ENCODE measurements around the gene CXCL13.
"Not testable (repeated sequence)": the region's sequence is repeated elsewhere in the genome, so short reads cannot be mapped to it uniquely, and the experiment has no call there.

The CXCL13 gene

GRCh38 chr4:77605210-77605902 is at the start of gene CXCL13:
CXCL13 (plus strand) TSS chr4:77605820; CDS start chr4:77605866, 46 bp downstream.
- TF ChIP-seq CTCF (IDR thresholded peaks at IDR 0.05; ENCODE audit: low read depth, low read length, missing control alignments): no peak
- no peak within 1 kb of the TSS for H3K4me3 ChIP-seq (ENCODE audit: low read depth, low read length)
- no peak for DNase-seq (ENCODE audit: low read depth)

GRCh38 chr4:77560170-77560569 is 45.5 kb upstream of the CXCL13 start:
- no peak overlapping the region for H3K4me3 ChIP-seq (ENCODE audit: low read depth, low read length)
- DNase-seq (ENCODE audit: low read depth): no peak
- no peak for TF ChIP-seq CTCF (IDR thresholded peaks at IDR 0.05; ENCODE audit: low read depth, low read length, missing control alignments)

GRCh38 chr4:77561720-77562119 is 43.9 kb upstream of the CXCL13 start:
- not testable (repeated sequence) for H3K4me3 ChIP-seq (ENCODE audit: low read depth, low read length); DNase-seq (ENCODE audit: low read depth)

- H3K4me3 ChIP-seq (ENCODE audit: low read depth, low read length): no peak overlapping the region
- no peak for DNase-seq (ENCODE audit: low read depth)
- TF ChIP-seq CTCF (IDR thresholded peaks at IDR 0.05; ENCODE audit: low read depth, low read length, missing control alignments): no peak
Measured at GRCh38 chr4:77564231-77564630, 41.4 kb upstream of the CXCL13 start.

GRCh38 chr4:77566148-77566547 is 39.5 kb upstream of the CXCL13 start:
- H3K4me3 ChIP-seq (ENCODE audit: low read depth, low read length): no peak overlapping the region
- no peak for DNase-seq (ENCODE audit: low read depth)
- TF ChIP-seq CTCF (IDR thresholded peaks at IDR 0.05; ENCODE audit: low read depth, low read length, missing control alignments): no peak

GRCh38 chr4:77567549-77567948 is 38.1 kb upstream of the CXCL13 start:
- no peak for TF ChIP-seq CTCF (IDR thresholded peaks at IDR 0.05; ENCODE audit: low read depth, low read length, missing control alignments)
- H3K4me3 ChIP-seq (ENCODE audit: low read depth, low read length): no peak overlapping the region
- DNase-seq (ENCODE audit: low read depth): no peak

GRCh38 chr4:77570508-77571214 is 35.0 kb upstream of the CXCL13 start:
- not testable (repeated sequence) for DNase-seq (ENCODE audit: low read depth); H3K4me3 ChIP-seq (ENCODE audit: low read depth, low read length)

- no peak overlapping the region for H3K4me3 ChIP-seq (ENCODE audit: low read depth, low read length)
- TF ChIP-seq CTCF (IDR thresholded peaks at IDR 0.05; ENCODE audit: low read depth, low read length, missing control alignments): no peak
- DNase-seq (ENCODE audit: low read depth): no peak
Measured at GRCh38 chr4:77576351-77576750, 29.3 kb upstream of the CXCL13 start.

Data from GM12864 (cell line).